Thyroid gland (tissue), 4 donors: ENCODE measurements around the gene POTEG. TPM values are rescaled to one million over a fixed set of nuclear protein-coding genes. Genes with fewer than 3 reads are reported as not detected.
"Not testable (repeated sequence)": the region's sequence is repeated elsewhere in the genome, so short reads cannot be mapped to it uniquely, and the experiment has no call there.

Experiments used
- DNase-seq, 2 donors: peaks; one replicate each; pipeline ENCODE4 v3.0.0-alpha.2; 2019
- H3K27ac ChIP-seq, 3 donors: fragments of 200-600 bp; sonication (generic); 1 replicate in 2 of 3; 2 replicates in 1 of 3; pipeline ENCODE4 v1.5.1; 2016 to 2019; ENCODE audit warnings: mild to moderate bottlenecking in 1 of 3, moderate library complexity in 1 of 3
- H3K27me3 ChIP-seq: fragments of 200-600 bp; sonication (generic); one replicate; pipeline ENCODE4 v1.5.1; 2019
- H3K36me3 ChIP-seq, 2 donors: fragments of 200-600 bp; sonication (generic); one replicate each; pipeline ENCODE4 v1.5.1; 2016 to 2019
- H3K4me1 ChIP-seq, 2 donors: fragments of 200-600 bp; sonication (generic); one replicate each; pipeline ENCODE4 v1.5.1; 2017 to 2019
- H3K4me3 ChIP-seq, 3 donors: fragments of 200-600 bp; sonication (generic); replicated peaks in 1 of 3; 1 replicate in 2 of 3; 2 replicates in 1 of 3; pipeline ENCODE4 v1.5.1; 2016; ENCODE audit warnings: mild to moderate bottlenecking in 1 of 3
- H3K9me3 ChIP-seq: fragments of 200-600 bp; sonication (generic); one replicate; pipeline ENCODE4 v1.5.1; 2017
- WGBS, 2 donors: methylation state at CpG; one replicate each; pipeline ENCODE4 v1.1.5; 2017; 5-methylcytosine and 5-hydroxymethylcytosine counted together
- intact Hi-C: fragments of 100-400 bp; cut with DNase I; formaldehyde crosslinking; loops from one replicate; pipeline ENCODE4 v1.15.1; 2023
- small RNA-seq: library from RNA; depleted of rRNA; stranded (forward); fragments of <200 nt; gene quantifications from one replicate; pipeline ENCODE3, GENCODE V24; 2016
- total RNA-seq, 4 donors: library from RNA; depleted of rRNA; stranded (reverse); fragments of >200 nt; gene quantifications; one replicate each; pipeline ENCODE4 v1.2.3, GENCODE V29; 2016

The POTEG gene
- total RNA-seq, 4 donors from 2014 or later, result 0.11 to 0.27 TPM; not detected in 2

DNA sequence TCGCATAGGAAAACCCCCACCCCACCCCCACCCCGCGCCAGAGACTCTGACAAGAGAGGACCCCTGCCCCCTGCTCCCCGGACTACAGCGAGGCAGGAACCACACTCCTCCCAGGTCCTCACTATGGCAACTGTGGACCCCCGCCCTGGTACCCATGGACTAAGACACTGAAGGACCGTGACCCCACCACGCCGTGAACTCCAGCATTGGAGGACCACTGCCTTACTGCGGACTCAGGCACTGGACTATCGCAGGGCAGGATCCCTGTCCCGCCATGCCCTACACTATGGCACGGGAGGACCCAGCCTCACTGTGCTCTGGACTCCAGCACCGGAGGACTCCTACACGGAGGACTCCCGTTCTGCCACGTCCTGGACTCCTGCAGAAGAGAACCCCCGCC, 71.8 kb downstream of the POTEG start:
- H3K27ac ChIP-seq, result not testable (repeated sequence)

DNA sequence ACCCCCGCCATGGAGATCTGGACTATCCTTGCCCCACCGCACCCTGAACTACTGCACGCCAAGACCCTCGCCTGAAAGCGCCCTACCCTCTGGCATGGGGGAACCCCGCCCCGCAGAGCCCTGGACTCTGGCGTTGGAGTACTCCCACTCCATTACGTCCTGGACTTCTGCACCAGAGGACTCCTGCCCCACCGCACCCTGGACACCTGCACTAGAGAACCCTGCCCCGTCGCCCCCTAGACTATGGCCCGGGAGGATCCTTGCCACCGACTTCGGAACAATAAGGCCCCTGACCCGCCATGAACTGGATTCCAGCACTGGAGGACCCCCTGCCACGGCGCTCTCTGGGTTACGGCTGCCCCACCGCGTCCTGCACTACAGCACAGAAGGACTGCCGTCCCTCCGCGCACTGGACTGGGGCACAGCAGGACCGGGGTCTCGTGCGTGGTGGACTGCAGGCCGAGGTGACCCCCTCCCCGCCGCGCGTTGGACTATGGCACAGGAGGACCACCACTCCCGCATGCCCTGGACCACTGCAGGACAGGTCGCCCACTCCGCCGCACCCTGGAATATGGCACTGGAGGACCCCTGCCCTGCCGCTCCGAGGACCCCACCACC, 72.4 kb downstream of the POTEG start:
- intact Hi-C loops, DNase-seq, H3K27ac ChIP-seq, H3K27me3 ChIP-seq, H3K9me3 ChIP-seq, H3K4me3 ChIP-seq, H3K36me3 ChIP-seq, H3K4me1 ChIP-seq: not testable (repeated sequence)
- WGBS, 2 donors, result 97% methylated on average over 6 of the region's 38 CpGs; no CpG with 5 or more reads in 1 of the 2 donors

More for the DNA sequence above, 71.8 kb downstream of the POTEG start:
- H3K4me3 ChIP-seq, intact Hi-C loops, H3K27me3 ChIP-seq, H3K36me3 ChIP-seq, H3K4me1 ChIP-seq, DNase-seq, H3K9me3 ChIP-seq: not testable (repeated sequence)
- 96 to 100% methylated on average over 2 to 9 of the region's 18 CpGs for WGBS, 2 donors

DNA sequence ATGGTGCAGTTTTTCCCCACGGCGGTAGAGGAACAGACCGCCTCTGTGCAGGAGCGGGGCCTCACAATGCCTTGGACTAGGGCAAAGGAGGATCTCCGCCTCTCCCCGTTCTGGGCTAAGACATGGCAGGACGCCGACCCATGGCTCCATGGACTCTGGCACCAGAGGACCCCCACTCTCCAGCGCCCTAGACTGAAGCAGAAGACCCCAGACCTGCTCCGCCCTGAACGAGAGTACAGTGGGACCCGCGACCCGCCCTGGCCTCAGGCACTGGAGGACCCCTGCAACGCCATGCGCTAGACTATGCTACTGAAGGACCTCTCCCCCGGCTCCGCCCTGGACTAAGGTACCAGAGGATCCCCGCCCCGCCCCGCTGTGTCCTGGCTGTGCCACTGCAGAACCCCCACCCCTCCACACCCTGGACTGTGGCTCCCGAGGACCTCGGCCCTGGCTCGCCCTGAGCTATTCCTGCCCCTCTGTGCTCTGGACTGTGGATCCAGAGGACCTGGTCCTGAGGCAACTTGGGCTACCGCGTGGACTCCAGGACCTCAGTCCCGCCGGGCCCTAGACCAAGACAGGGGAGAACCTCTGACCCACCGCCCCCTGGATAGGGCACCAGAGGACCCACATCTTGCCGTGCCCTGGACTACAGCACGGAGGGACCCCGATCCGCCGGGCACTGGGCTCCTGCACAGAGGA, 73.1 kb downstream of the POTEG start:
- WGBS, 2 donors, result 95% methylated on average over 4 of the region's 34 CpGs; no CpG with 5 or more reads in 1 of the 2 donors
- H3K4me3 ChIP-seq, DNase-seq, H3K27ac ChIP-seq, H3K36me3 ChIP-seq, intact Hi-C loops, H3K9me3 ChIP-seq, H3K27me3 ChIP-seq, H3K4me1 ChIP-seq: not testable (repeated sequence)

Small RNAs within 50 kb of the gene (small RNA-seq; reads per million reads assigned to genes)
- not detected for gene RNU6-1268P
